Measurements from ENCODE around the gene ZBTB20.

- TF ChIP-seq CTCF (IDR thresholded peaks at IDR 0.05): no peak
- TF ChIP-seq POLR2AphosphoS5 (IDR thresholded peaks at IDR 0.05; ENCODE audit: low read depth, low read length): no peak
- TF ChIP-seq EZH2phosphoT487 (IDR thresholded peaks at IDR 0.05; ENCODE audit: borderline replicate concordance, low read depth): no peak
- no peak for TF ChIP-seq TEAD4 (IDR thresholded peaks at IDR 0.05; ENCODE audit: borderline replicate concordance, insufficient read depth)
- no peak for TF ChIP-seq REST (IDR thresholded peaks at IDR 0.05; ENCODE audit: low read depth, low read length)
- TF ChIP-seq EP300 (IDR thresholded peaks at IDR 0.05; ENCODE audit: borderline replicate concordance in 1 of 2, low read depth in 1 of 2, low read length in 1 of 2): no peak
- TF ChIP-seq JUND (IDR thresholded peaks at IDR 0.05): no peak
- TF ChIP-seq RAD21 (IDR thresholded peaks at IDR 0.05; ENCODE audit: low read length): no peak
- TF ChIP-seq CHD2 (IDR thresholded peaks at IDR 0.05; ENCODE audit: low read length, partially characterized antibody): no peak
- no peak for TF ChIP-seq USF1 (IDR thresholded peaks at IDR 0.05; ENCODE audit: borderline replicate concordance, low read depth)
- no peak for TF ChIP-seq MXI1 (IDR thresholded peaks at IDR 0.05; ENCODE audit: low read depth, low read length)
- no peak for TF ChIP-seq SIN3A (IDR thresholded peaks at IDR 0.05; ENCODE audit: borderline replicate concordance, low read depth, low read length)
- no peak for TF ChIP-seq NFIC (IDR thresholded peaks at IDR 0.05; ENCODE audit: borderline replicate concordance)
Measured at GRCh38 chr3:114873591-114873990, 273.5 kb downstream of the ZBTB20 start.

Measured in SK-N-SH (cell line).